ENCODE measurements around the gene VRK2. TPM values are rescaled to one million over a fixed set of nuclear protein-coding genes. Genes with fewer than 3 reads are reported as not detected.

Gene VRK2
- total RNA-seq, 1 experiment from 2014 or later, result 33.0 TPM

- Histone ChIP-seq H3K9ac (ENCODE audit: low read length) (no peak overlapping the region), H3K4me3 (replicated peaks in 1 of 2; ENCODE audit: low read depth in 1 of 2, low read length in 2 of 2) (no peak overlapping the region), H3K4me2 (ENCODE audit: low read length) (no peak overlapping the region), H3K9me3 (ENCODE audit: control insufficient read depth in 1 of 2, insufficient read depth in 1 of 2, low read depth in 1 of 2, low read length in 2 of 2) (no peaks in the 10 kb centered on the region), H4K20me1 (ENCODE audit: insufficient read depth) (no peaks in the 10 kb centered on the region), H3K4me1 (ENCODE audit: control insufficient read depth in 1 of 2, insufficient read depth in 2 of 2, low read length in 2 of 2) (no peaks in the 10 kb centered on the region), H3K27ac (ENCODE audit: low read depth, low read length) (no peak overlapping the region), H2AFZ (ENCODE audit: low read depth, low read length, poor library complexity, severe bottlenecking) (no peak overlapping the region), H3K79me2 (ENCODE audit: insufficient read depth, low read length) (no peaks in the 10 kb centered on the region), H3K27me3 (ENCODE audit: insufficient read depth, low read length) (no peaks in the 10 kb centered on the region), H3K36me3 (ENCODE audit: control insufficient read depth in 1 of 2, insufficient read depth in 2 of 2, low read length in 2 of 2) (no peaks in the 10 kb centered on the region), H3K9me2 (ENCODE audit: insufficient read depth) (no peaks in the 10 kb centered on the region)
- DNase-seq (ENCODE audit: low read depth, low spot score) (no peak), ATAC-seq (no peak)
- TF ChIP-seq ZNF274 (IDR thresholded peaks at IDR 0.05; ENCODE audit: low read depth, low read length) (no peak), SRF (IDR thresholded peaks at IDR 0.05; ENCODE audit: low read depth) (no peak), SP1 (IDR thresholded peaks at IDR 0.05; ENCODE audit: low read depth) (no peak), RAD21 (IDR thresholded peaks at IDR 0.05; ENCODE audit: low read depth) (no peak), YY1 (IDR thresholded peaks at IDR 0.05; ENCODE audit: extremely low read depth, insufficient replicate concordance, low read depth, low read length) (no peak), CTCF (IDR thresholded peaks at IDR 0.05 in 2 of 3, conservative IDR thresholded peaks at IDR 0.05 in 1 of 3; ENCODE audit: borderline replicate concordance in 1 of 3, insufficient read depth in 1 of 3, low read depth in 2 of 3, low read length in 2 of 3) (no peak), EZH2 (IDR thresholded peaks at IDR 0.05) (no peak), ZFX (IDR thresholded peaks at IDR 0.05) (no peak), ATF3 (IDR thresholded peaks at IDR 0.05) (no peak), REST (IDR thresholded peaks at IDR 0.05; ENCODE audit: low read depth) (no peak), ELF1 (IDR thresholded peaks at IDR 0.05; ENCODE audit: borderline replicate concordance, low read depth) (no peak), TCF7L2 (IDR thresholded peaks at IDR 0.05; ENCODE audit: borderline replicate concordance, extremely low read depth, insufficient read depth, insufficient read length) (no peak), POLR2A (IDR thresholded peaks at IDR 0.05; ENCODE audit: borderline replicate concordance, extremely low read depth, insufficient read depth, insufficient read length) (no peak), MAX (IDR thresholded peaks at IDR 0.05) (no peak), POLR2AphosphoS5 (IDR thresholded peaks at IDR 0.05; ENCODE audit: low read depth, low read length) (no peak), EZH2phosphoT487 (IDR thresholded peaks at IDR 0.05; ENCODE audit: borderline replicate concordance) (no peak), JUND (IDR thresholded peaks at IDR 0.05) (no peak), SIN3A (IDR thresholded peaks at IDR 0.05; ENCODE audit: low read depth) (no peak), ZBTB33 (IDR thresholded peaks at IDR 0.05; ENCODE audit: extremely low read depth, insufficient replicate concordance, low read length) (no peak), EGR1 (IDR thresholded peaks at IDR 0.05; ENCODE audit: low read depth) (no peak)
- BruUV-seq (replicated peaks), result no TSS peak
- ChIA-PET POLR2A (no interaction called here), CTCF (no interaction called here), RAD21 (ENCODE audit: low non-redundant PET in 1 of 2, low total read pairs in 2 of 2, uncharacterized antibody in 2 of 2, unreplicated experiment in 2 of 2) (no interaction called here)
- intact Hi-C loops (cut with micrococcal nuclease), result no loop called here
These were observed 94.0 kb downstream of the VRK2 start for GRCh38 chr2:58140508-58141072.
